Skeletal muscle tissue (tissue), 4 donors: Measurements from ENCODE around the gene GFOD1. TPM values are rescaled to one million over a fixed set of nuclear protein-coding genes. Genes with fewer than 3 reads are reported as not detected.

Experiments used
- H3K27ac ChIP-seq: one replicate; pipeline ENCODE4 v1.7.0; 2013; ENCODE audit warnings: mild to moderate bottlenecking, low read depth, low read length, inconsistent platforms
- H3K27me3 ChIP-seq, 3 donors: one replicate each; pipeline ENCODE4 v1.7.0; 2013; ENCODE audit warnings: low read length in 3 of 3; ENCODE audit not compliant: control insufficient read depth in 3 of 3, insufficient read depth in 3 of 3
- H3K36me3 ChIP-seq, 3 donors: one replicate each; pipeline ENCODE4 v1.7.0; 2013; ENCODE audit warnings: low read length in 3 of 3; ENCODE audit not compliant: control insufficient read depth in 3 of 3, insufficient read depth in 3 of 3
- H3K4me1 ChIP-seq, 3 donors: one replicate each; pipeline ENCODE4 v1.7.0; 2013; ENCODE audit warnings: low read length in 3 of 3, mild to moderate bottlenecking in 3 of 3; ENCODE audit not compliant: control insufficient read depth in 3 of 3, insufficient read depth in 3 of 3
- H3K4me3 ChIP-seq, 3 donors: one replicate each; pipeline ENCODE4 v1.7.0; 2013; ENCODE audit warnings: low read length in 3 of 3
- H3K9ac ChIP-seq, 3 donors: one replicate each; pipeline ENCODE4 v1.7.0; 2013; ENCODE audit warnings: low read length in 3 of 3, mild to moderate bottlenecking in 3 of 3, moderate library complexity in 2 of 3, low read depth in 1 of 3
- H3K9me3 ChIP-seq, 3 donors: one replicate each; pipeline ENCODE4 v1.7.0; 2013; ENCODE audit warnings: low read length in 3 of 3; ENCODE audit not compliant: control insufficient read depth in 3 of 3
- total RNA-seq: library from RNA; depleted of rRNA; stranded (reverse); fragments of >200 nt; gene quantifications from one replicate; pipeline ENCODE4 v1.2.3, GENCODE V29; 2014
- donor health status: Osteomylitis.

GFOD1 gene
- total RNA-seq, 1 donor from 2014 or later: 6.3 TPM

GRCh38 chr6:13496513-13497190, 9.3 kb upstream of the GFOD1 start:
- H3K27ac ChIP-seq: no peak overlapping the region
- no peaks in the 10 kb centered on the region for H3K9me3 ChIP-seq
- no peak overlapping the region for H3K9ac ChIP-seq
- no peaks in the 10 kb centered on the region for H3K27me3 ChIP-seq
- H3K4me3 ChIP-seq: no peak overlapping the region
- no peaks in the 10 kb centered on the region for H3K36me3 ChIP-seq
- peaks cover 5 to 10% (median 7%) of the 10 kb centered on the region in 3 donors for H3K4me1 ChIP-seq

- no peak overlapping the region for H3K9ac ChIP-seq
- H3K4me3 ChIP-seq: no peak overlapping the region
- H3K36me3 ChIP-seq: no peaks in the 10 kb centered on the region
- H3K27ac ChIP-seq: peak overlapping the region; percentile 10
- H3K27me3 ChIP-seq: no peaks in the 10 kb centered on the region
- H3K9me3 ChIP-seq: no peaks in the 10 kb centered on the region
- peaks cover 5 to 10% (median 7%) of the 10 kb centered on the region in 3 donors for H3K4me1 ChIP-seq
Measured at GRCh38 chr6:13495818-13496217, 8.4 kb upstream of the GFOD1 start.

- H3K27ac ChIP-seq: peak overlapping the region; percentile 23
- H3K36me3 ChIP-seq: no peaks in the 10 kb centered on the region
- H3K9me3 ChIP-seq: no peaks in the 10 kb centered on the region
- H3K4me3 ChIP-seq: peak overlapping the region in 1 of 3 donors; percentile 22
- H3K27me3 ChIP-seq: no peaks in the 10 kb centered on the region
- peaks cover 5 to 10% (median 7%) of the 10 kb centered on the region in 3 donors for H3K4me1 ChIP-seq
- peak overlapping the region in 1 of 3 donors; percentile 54 for H3K9ac ChIP-seq
Measured at GRCh38 chr6:13495112-13495776, 7.8 kb upstream of the GFOD1 start.

DNA sequence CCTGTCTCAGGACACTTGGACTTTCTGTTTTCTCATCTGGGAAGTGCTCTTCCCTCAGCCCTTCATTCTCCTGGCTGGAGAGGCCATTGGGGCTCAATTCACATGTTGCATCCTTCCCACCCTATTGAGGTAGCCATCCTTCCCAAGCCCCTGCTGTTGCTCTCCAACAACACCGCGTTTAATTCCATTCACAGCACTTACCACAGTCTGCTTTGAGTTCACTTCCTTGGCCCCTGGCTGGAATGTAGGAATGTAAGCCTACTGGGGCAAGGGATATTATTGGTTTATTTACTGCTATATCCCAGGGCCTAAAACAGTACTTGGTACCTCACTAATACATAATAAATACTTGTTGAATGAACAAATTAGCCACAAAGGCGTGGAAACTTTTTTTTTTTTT, 6.7 kb upstream of the GFOD1 start:
- Histone ChIP-seq H3K4me1 (peaks cover 5 to 10% (median 7%) of the 10 kb centered on the region in 3 donors), H3K9me3 (no peaks in the 10 kb centered on the region), H3K4me3 (no peak overlapping the region), H3K27ac (no peak overlapping the region), H3K36me3 (no peaks in the 10 kb centered on the region), H3K27me3 (no peaks in the 10 kb centered on the region), H3K9ac (no peak overlapping the region)

GRCh38 chr6:13493147-13493546, 5.7 kb upstream of the GFOD1 start:
- H3K9me3 ChIP-seq: no peaks in the 10 kb centered on the region
- H3K36me3 ChIP-seq: no peaks in the 10 kb centered on the region
- no peaks in the 10 kb centered on the region for H3K27me3 ChIP-seq
- no peak overlapping the region for H3K9ac ChIP-seq
- peaks cover 5 to 15% (median 7%) of the 10 kb centered on the region in 3 donors for H3K4me1 ChIP-seq
- no peak overlapping the region for H3K4me3 ChIP-seq
- no peak overlapping the region for H3K27ac ChIP-seq

- H3K36me3 ChIP-seq: no peaks in the 10 kb centered on the region
- no peaks in the 10 kb centered on the region for H3K27me3 ChIP-seq
- H3K9ac ChIP-seq: no peak overlapping the region
- no peak overlapping the region for H3K4me3 ChIP-seq
- H3K9me3 ChIP-seq: no peaks in the 10 kb centered on the region
- peaks cover 9 to 19% (median 11%) of the 10 kb centered on the region in 3 donors for H3K4me1 ChIP-seq
- H3K27ac ChIP-seq: no peak overlapping the region
Measured at GRCh38 chr6:13492357-13492756, 5.0 kb upstream of the GFOD1 start.

- H3K36me3 ChIP-seq: no peaks in the 10 kb centered on the region
- peaks cover 9 to 20% (median 14%) of the 10 kb centered on the region in 3 donors for H3K4me1 ChIP-seq
- no peak overlapping the region for H3K4me3 ChIP-seq
- no peak overlapping the region for H3K9ac ChIP-seq
- no peak overlapping the region for H3K27ac ChIP-seq
- H3K9me3 ChIP-seq: no peaks in the 10 kb centered on the region
- H3K27me3 ChIP-seq: no peaks in the 10 kb centered on the region
Measured at GRCh38 chr6:13491538-13491937, 4.1 kb upstream of the GFOD1 start.

DNA sequence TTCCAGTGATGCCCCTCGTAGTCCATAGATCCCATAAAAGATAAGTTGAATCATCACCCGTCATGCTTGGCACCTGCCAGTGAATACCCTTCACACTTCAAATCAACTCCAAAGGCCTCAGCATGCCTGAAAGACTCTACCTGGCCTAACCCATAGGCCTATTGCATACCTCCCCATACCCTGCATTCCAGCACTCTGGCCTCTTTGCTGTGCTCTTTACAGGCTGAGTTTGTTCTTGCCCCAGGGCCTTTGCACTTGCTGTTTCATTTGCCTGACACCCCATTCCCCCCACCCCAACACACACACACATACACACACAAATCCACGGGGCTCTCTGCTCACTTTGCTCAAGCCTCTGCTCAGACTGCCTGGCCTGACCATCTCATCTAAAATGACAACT, 3.0 kb upstream of the GFOD1 start:
- no peak overlapping the region for H3K9ac ChIP-seq
- H3K36me3 ChIP-seq: no peaks in the 10 kb centered on the region
- H3K4me3 ChIP-seq: no peak overlapping the region
- H3K9me3 ChIP-seq: no peaks in the 10 kb centered on the region
- no peaks in the 10 kb centered on the region for H3K27me3 ChIP-seq
- H3K4me1 ChIP-seq: peaks cover 14 to 23% (median 18%) of the 10 kb centered on the region in 3 donors
- H3K27ac ChIP-seq: no peak overlapping the region

GRCh38 chr6:13488896-13489237, 1.5 kb upstream of the GFOD1 start:
- Histone ChIP-seq H3K4me1 (peaks cover 19 to 26% (median 24%) of the 10 kb centered on the region in 3 donors), H3K4me3 (no peak overlapping the region), H3K27me3 (no peaks in the 10 kb centered on the region), H3K9me3 (no peaks in the 10 kb centered on the region), H3K27ac (no peak overlapping the region), H3K36me3 (no peaks in the 10 kb centered on the region), H3K9ac (no peak overlapping the region)
